ENCODE data around the gene MANF.

MANF gene

DNA sequence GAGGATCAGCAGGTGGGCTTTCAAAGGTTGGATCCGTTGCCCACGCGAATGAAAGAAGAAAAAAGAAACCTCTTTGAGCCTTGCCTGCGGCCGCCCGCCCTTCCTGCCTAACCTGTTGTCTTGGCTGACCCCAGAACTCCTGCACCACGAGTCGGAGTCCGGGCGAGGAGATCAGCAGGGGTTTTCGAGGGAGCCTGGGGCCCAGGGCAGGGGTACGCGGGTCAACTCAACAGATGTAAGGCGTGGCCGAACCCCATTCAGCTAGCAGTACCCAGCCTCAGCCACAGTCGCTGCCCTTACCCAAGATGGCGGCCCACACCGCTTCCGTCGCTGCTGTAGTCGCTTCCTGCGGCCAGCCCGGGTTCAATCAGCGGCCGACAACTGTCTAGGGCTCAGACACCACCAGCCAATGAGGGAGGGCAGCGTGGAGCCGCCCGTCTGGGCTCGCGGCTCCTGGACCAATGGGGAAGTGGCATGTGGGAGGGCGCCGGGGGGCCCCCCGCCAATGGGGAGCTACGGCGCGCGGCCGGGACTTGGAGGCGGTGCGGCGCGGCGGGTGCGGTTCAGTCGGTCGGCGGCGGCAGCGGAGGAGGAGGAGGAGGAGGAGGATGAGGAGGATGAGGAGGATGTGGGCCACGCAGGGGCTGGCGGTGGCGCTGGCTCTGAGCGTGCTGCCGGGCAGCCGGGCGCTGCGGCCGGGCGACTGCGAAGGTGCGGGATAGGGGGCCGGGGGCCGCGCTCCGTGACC is at the start of gene MANF:
TSS of gene MANF (plus strand) at position 566 of the 748 bp plus-strand sequence. CDS start at position 618, 52 bp downstream.
- Mint-ChIP-seq H3K36me3 (ENCODE audit: insufficient read depth) (peaks cover 31% of the 10 kb centered on the region), H3K4me1 (peaks cover 47% of the 10 kb centered on the region), H3K9me3 (no peaks in the 10 kb centered on the region), H3K27ac (ENCODE audit: low read depth) (peak within 1 kb of the TSS; percentile 99), H3K27me3 (no peaks in the 10 kb centered on the region), H3K4me3 (peak within 1 kb of the TSS; percentile 97)
- peak; percentile 99 for ATAC-seq (replicated peaks; ENCODE audit: extremely low read depth, poor library complexity, severe bottlenecking)
- peak; percentile 84 to 96 for DNase-seq (ENCODE audit: low spot score in 2 of 2)

DNA sequence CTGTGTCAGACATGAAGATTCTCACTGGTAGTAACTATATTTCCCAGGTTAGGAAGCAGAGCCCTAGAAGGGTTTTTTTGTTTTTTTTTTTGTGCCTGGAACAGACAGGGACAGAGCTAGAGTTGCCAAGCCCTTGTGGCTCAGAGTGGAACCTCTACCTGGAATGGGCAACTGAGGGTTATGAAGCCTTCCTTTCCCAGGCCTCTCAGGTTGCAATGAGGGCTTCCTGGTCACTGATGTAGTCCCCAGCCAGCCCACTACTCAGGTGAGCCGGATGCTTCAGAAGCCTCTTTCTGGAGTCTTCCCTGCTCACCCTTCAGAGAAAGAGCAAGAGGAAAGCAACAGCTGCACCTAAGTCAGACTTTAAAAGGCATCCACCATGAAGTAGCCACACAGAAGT is 48.8 kb upstream of the MANF start:
- no peak overlapping the region for H3K27ac Mint-ChIP-seq (ENCODE audit: low read depth)
- no peak overlapping the region for H3K4me3 Mint-ChIP-seq
- DNase-seq (ENCODE audit: low spot score in 2 of 2) (no peak), ATAC-seq (replicated peaks; ENCODE audit: extremely low read depth, poor library complexity, severe bottlenecking) (no peak)
- H3K36me3 Mint-ChIP-seq (ENCODE audit: insufficient read depth), result peaks cover 2% of the 10 kb centered on the region
- H3K4me1 Mint-ChIP-seq, result no peaks in the 10 kb centered on the region
- H3K27me3 Mint-ChIP-seq, result no peaks in the 10 kb centered on the region
- H3K9me3 Mint-ChIP-seq, result no peaks in the 10 kb centered on the region

DNA sequence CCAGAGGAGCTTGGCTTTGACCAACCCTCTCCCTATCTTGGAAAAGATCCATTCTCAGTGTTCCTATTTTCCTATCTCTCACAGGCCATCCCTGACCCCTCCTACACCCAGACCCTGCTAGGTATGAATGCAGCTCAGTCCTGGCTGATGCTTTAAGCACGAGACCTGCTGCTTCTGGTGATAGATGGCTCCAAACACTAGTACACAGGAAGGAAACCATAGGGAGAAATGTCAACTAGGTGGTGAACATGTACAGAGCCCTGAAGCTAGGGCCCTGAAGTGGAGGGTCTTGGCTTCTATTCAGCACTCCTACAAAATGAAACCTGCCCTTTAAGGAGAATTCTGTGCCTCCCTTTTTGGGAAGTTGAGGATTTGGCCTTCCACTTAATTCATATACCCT is 47.4 kb upstream of the MANF start:
- H3K27me3 Mint-ChIP-seq, result no peaks in the 10 kb centered on the region
- DNase-seq (ENCODE audit: low spot score in 2 of 2) (no peak), ATAC-seq (replicated peaks; ENCODE audit: extremely low read depth, poor library complexity, severe bottlenecking) (no peak)
- H3K9me3 Mint-ChIP-seq, result no peaks in the 10 kb centered on the region
- no peak overlapping the region for H3K27ac Mint-ChIP-seq (ENCODE audit: low read depth)
- peaks cover 2% of the 10 kb centered on the region for H3K36me3 Mint-ChIP-seq (ENCODE audit: insufficient read depth)
- no peaks in the 10 kb centered on the region for H3K4me1 Mint-ChIP-seq
- H3K4me3 Mint-ChIP-seq, result no peak overlapping the region

DNA sequence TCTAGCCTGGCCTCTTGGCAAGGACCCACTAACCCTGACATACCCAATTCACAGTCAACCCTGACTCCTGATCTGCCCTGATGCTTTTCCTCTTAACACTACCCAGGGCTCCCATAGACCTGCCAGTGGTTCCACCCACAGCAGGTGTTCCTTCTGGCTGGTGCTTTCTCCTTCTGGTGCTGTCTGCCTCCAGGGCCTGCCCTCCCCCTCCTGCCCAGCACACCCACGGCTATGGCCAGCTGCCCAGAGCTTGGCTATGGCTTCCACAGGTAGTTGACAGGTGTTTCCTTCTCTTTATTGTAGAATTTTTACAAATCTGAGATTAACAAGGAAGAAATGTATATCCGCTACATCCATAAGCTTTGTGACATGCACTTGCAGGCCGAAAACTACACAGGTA is 46.5 kb upstream of the MANF start:
- Mint-ChIP-seq H3K27ac (ENCODE audit: low read depth) (no peak overlapping the region), H3K4me1 (no peaks in the 10 kb centered on the region), H3K27me3 (no peaks in the 10 kb centered on the region), H3K36me3 (ENCODE audit: insufficient read depth) (peaks cover 2% of the 10 kb centered on the region), H3K9me3 (no peaks in the 10 kb centered on the region), H3K4me3 (no peak overlapping the region)
- no peak for DNase-seq (ENCODE audit: low spot score in 2 of 2)
- ATAC-seq (replicated peaks; ENCODE audit: extremely low read depth, poor library complexity, severe bottlenecking), result no peak

DNA sequence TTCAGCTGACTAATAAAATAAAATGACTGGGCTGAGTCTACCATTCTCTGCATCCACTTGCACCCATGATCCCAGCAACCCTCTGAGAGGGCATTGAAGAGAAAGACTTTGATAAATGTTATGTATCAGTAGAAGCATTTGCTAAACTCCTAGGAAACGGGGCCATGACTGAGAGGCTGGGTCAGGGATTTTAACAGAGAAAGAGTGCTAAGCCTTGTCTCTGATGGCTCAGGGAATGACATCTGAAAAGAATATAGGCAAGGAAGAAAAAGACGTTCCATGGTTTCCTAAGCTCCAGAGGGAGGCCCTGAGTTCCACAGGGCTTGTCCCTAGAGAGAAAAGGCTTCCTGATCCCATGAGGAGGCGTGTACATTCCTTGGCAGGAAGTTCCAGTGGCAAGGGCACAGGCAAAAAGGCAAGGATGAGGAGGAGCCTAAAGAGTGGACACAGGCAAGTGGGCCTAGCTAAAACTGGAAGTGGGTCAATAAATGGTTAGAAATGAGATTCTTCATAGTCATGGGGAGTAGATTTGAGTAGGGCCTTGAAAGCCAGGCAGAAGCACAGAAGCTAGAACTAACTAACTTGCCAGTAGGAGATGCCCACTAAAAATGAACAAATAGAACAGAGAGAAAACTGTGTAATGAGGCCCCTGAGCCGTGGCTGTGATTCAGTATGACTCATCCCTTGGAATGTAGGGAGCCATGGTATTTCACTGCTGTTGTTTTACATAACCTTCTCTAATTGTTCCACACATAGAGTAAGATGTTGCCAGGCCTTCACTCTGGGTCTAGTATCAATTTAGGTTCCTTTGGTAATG is 44.9 kb upstream of the MANF start:
- no peaks in the 10 kb centered on the region for H3K27me3 Mint-ChIP-seq
- ATAC-seq (replicated peaks; ENCODE audit: extremely low read depth, poor library complexity, severe bottlenecking), result no peak
- H3K4me1 Mint-ChIP-seq, result no peaks in the 10 kb centered on the region
- H3K9me3 Mint-ChIP-seq, result no peaks in the 10 kb centered on the region
- H3K4me3 Mint-ChIP-seq, result no peak overlapping the region
- H3K27ac Mint-ChIP-seq (ENCODE audit: low read depth), result no peak overlapping the region
- no peak for DNase-seq (ENCODE audit: low spot score in 2 of 2)
- peaks cover 2% of the 10 kb centered on the region for H3K36me3 Mint-ChIP-seq (ENCODE audit: insufficient read depth)

DNA sequence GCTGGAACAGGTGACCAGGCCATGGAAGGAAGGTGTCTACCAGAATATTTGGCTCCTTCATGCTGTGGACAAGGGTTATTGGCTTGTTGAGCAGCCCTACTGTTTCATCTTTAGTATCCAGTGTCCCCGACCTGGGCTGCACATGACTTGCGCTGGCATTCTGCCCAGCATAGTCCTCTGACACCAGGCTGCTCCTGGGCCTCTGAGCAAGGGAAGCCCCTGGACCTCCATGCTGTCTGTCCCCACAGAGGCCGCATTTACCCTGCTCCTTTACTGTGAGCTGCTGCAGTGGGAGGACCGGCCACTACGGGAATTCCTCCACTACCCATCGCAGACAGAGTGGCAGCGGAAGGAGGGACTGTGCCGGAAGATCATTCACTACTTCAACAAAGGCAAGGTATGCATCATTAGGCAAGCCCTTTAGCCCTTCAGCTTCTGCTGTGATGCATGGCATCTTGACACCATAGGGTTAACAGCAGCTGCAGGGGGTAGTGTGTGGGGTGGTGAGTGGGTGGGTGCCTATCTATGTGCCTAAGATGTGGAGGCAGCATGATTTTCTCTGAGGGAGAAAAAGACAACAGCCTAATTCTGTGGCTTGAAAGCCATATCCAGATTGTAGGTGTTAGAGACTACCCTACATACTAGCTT is 44.0 kb upstream of the MANF start:
- ATAC-seq (replicated peaks; ENCODE audit: extremely low read depth, poor library complexity, severe bottlenecking) (no peak), DNase-seq (ENCODE audit: low spot score in 2 of 2) (no peak)
- Mint-ChIP-seq H3K27me3 (no peaks in the 10 kb centered on the region), H3K4me1 (no peaks in the 10 kb centered on the region), H3K9me3 (no peaks in the 10 kb centered on the region), H3K36me3 (ENCODE audit: insufficient read depth) (peaks cover 2% of the 10 kb centered on the region), H3K4me3 (no peak overlapping the region), H3K27ac (ENCODE audit: low read depth) (no peak overlapping the region)

DNA sequence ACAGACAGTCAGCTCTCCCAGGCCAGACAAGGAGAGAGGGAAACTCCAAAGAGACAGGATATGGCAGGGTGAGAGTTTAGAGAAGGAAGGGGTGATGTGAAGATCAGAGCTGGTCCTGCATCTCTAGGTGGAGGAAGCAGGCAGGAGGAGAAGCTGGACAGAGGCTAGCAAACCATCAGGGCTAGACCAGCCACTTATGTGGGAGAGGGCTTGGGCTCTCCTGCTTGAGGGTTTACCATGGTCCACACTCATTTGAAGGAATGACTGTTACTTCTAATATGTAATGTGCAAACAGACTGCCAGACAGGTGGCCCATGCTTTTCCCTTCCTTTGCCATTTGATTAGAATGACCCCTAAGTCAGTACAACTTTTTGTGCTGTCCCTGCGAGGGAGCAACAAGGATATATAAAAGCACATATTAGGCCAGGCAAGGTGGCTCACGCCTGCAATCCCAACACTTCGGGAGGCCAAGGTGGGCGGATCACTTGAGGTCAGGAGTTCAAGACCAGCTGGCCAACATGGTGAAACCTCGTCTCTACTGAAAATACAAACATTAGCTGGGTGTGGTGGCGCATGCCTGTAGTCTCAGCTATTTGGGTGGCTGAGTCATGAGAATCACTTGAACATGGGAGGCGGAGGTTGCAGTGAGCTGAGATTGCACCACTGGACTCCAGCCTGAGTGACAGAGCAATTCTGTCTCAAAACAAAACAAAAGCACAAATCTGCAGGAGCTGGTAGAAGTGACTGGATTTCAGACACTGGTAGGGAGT is 41.0 kb upstream of the MANF start:
- Mint-ChIP-seq H3K27me3 (no peaks in the 10 kb centered on the region), H3K4me3 (no peak overlapping the region), H3K27ac (ENCODE audit: low read depth) (no peak overlapping the region), H3K4me1 (no peaks in the 10 kb centered on the region), H3K9me3 (no peaks in the 10 kb centered on the region), H3K36me3 (ENCODE audit: insufficient read depth) (peaks cover 1% of the 10 kb centered on the region)
- ATAC-seq (replicated peaks; ENCODE audit: extremely low read depth, poor library complexity, severe bottlenecking) (no peak), DNase-seq (ENCODE audit: low spot score in 2 of 2) (no peak)

DNA sequence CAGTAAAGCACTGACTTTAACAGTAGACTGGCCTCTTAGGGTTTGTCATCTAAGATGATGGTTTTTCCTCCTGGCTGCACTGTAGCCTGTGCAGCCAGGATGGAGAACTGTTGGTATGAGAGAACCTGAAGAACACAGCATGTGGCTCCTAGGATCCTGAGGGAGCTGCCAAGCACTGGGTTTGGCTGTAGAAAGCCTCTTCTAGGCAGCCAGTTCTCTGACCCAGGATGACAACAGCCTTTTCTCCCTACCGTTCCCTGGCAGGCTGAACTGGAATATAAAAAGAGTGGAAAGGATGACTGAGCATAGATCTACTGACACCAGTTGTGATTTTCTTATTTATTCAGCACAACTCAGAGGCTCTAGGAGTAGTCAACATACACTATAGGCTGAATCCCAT is 34.3 kb upstream of the MANF start:
- H3K4me3 Mint-ChIP-seq, result no peak overlapping the region
- no peaks in the 10 kb centered on the region for H3K27me3 Mint-ChIP-seq
- H3K9me3 Mint-ChIP-seq, result no peaks in the 10 kb centered on the region
- ATAC-seq (replicated peaks; ENCODE audit: extremely low read depth, poor library complexity, severe bottlenecking), result no peak
- H3K27ac Mint-ChIP-seq (ENCODE audit: low read depth), result no peak overlapping the region
- no peaks in the 10 kb centered on the region for H3K4me1 Mint-ChIP-seq
- no peak for DNase-seq (ENCODE audit: low spot score in 2 of 2)
- peaks cover 1% of the 10 kb centered on the region for H3K36me3 Mint-ChIP-seq (ENCODE audit: insufficient read depth)

DNA sequence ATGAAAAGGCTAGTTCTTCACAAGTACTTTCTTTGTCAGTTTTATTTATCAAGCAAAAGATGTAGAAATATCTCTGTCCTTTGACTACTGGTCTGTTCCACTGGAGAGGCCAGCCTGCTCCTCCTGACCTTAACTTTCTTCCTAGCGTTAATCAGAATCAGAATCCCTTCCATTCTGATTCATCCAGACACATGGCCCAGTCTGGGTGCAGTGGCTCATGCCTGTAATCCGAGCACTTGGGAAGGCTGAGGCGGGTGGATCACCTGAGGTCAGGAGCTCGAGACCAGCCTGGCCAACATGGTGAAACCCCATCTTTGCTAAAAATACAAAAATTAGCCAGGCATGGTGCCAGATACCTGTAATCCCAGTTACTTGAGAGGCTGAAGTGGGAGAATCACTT is 32.0 kb upstream of the MANF start:
- H3K4me1 Mint-ChIP-seq, result no peaks in the 10 kb centered on the region
- H3K27me3 Mint-ChIP-seq, result no peaks in the 10 kb centered on the region
- H3K36me3 Mint-ChIP-seq (ENCODE audit: insufficient read depth), result peaks cover 1% of the 10 kb centered on the region
- H3K4me3 Mint-ChIP-seq, result no peak overlapping the region
- DNase-seq (ENCODE audit: low spot score in 2 of 2) (no peak), ATAC-seq (replicated peaks; ENCODE audit: extremely low read depth, poor library complexity, severe bottlenecking) (no peak)
- no peak overlapping the region for H3K27ac Mint-ChIP-seq (ENCODE audit: low read depth)
- no peaks in the 10 kb centered on the region for H3K9me3 Mint-ChIP-seq

DNA sequence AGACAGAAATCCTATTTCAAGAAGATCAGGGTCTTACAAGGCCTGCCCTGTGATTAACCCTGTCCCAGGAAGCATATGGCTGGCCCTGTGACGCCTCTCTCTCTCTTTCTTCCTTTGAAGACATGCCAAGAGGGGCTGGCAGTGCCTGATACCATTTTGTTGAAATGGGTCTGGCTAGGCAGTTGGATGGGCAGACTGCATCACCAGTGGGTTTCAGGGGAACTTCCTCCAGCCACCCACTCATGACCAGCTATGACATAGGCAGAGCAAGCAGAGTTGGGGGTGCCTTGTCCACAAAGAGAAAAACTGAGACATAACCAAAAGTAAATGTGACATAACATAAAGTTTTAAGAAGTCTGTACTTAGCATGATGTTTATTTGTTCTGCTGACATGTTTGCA is 31.4 kb upstream of the MANF start:
- Mint-ChIP-seq H3K4me3 (no peak overlapping the region), H3K36me3 (ENCODE audit: insufficient read depth) (peaks cover 1% of the 10 kb centered on the region), H3K27ac (ENCODE audit: low read depth) (no peak overlapping the region), H3K4me1 (no peaks in the 10 kb centered on the region), H3K9me3 (no peaks in the 10 kb centered on the region), H3K27me3 (no peaks in the 10 kb centered on the region)
- ATAC-seq (replicated peaks; ENCODE audit: extremely low read depth, poor library complexity, severe bottlenecking), result no peak
- no peak for DNase-seq (ENCODE audit: low spot score in 2 of 2)

DNA sequence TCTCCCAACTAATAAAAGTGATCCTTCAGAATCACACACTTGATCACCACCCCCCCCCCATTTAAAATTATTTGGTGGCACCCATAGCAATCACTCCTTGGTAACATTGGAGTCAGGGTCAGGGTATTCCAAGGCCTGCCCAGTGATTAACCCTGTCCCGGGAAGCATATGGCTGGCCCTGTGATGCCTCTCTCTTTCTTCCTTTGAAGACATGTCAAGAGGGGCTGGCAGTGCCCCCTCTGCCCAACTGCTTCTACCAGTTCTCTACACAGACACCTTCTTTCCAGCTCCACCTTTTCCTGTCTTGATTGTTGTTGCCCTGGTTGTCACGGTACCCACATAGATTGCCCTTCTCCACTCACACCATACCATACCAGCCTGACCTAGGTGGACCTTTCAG is 30.9 kb upstream of the MANF start:
- H3K9me3 Mint-ChIP-seq, result no peaks in the 10 kb centered on the region
- peaks cover 1% of the 10 kb centered on the region for H3K36me3 Mint-ChIP-seq (ENCODE audit: insufficient read depth)
- H3K4me1 Mint-ChIP-seq, result no peaks in the 10 kb centered on the region

More for the DNA sequence above, 30.9 kb upstream of the MANF start:
- no peak for DNase-seq (ENCODE audit: low spot score in 2 of 2)
- ATAC-seq (replicated peaks; ENCODE audit: extremely low read depth, poor library complexity, severe bottlenecking), result no peak
- no peak overlapping the region for H3K4me3 Mint-ChIP-seq
- no peak overlapping the region for H3K27ac Mint-ChIP-seq (ENCODE audit: low read depth)
- no peaks in the 10 kb centered on the region for H3K27me3 Mint-ChIP-seq

All from central memory CD8-positive, alpha-beta T cell (primary cell).